Measurements from ENCODE around the gene DDX25. TPM values are rescaled to one million over a fixed set of nuclear protein-coding genes. Genes with fewer than 3 reads are reported as not detected.

The DDX25 gene
- total RNA-seq, 2 donors from 2014 or later, result 9.5 TPM; not detected in 1

GRCh38 chr11:125942771-125943428 lies 38.6 kb downstream of the DDX25 start:
- H3K27me3 ChIP-seq (replicated peaks; ENCODE audit: insufficient read depth), result no peaks in the 10 kb centered on the region
- no peak overlapping the region for H3K27ac ChIP-seq
- TF ChIP-seq POLR2AphosphoS5 (IDR thresholded peaks at IDR 0.05) (no peak), POLR2A (IDR thresholded peaks at IDR 0.05) (no peak), CTCF (IDR thresholded peaks at IDR 0.05) (no peak)
- DNase-seq (ENCODE audit: low spot score), result no peak
- no peak overlapping the region for H3K4me3 ChIP-seq
- H3K4me1 ChIP-seq (replicated peaks), result no peaks in the 10 kb centered on the region
- H3K9me3 ChIP-seq, result no peaks in the 10 kb centered on the region
- no peaks in the 10 kb centered on the region for H3K36me3 ChIP-seq
- intact Hi-C loops (cut with DNase I), result no loop called here
- 94% methylated on average over 11 of the region's 12 CpGs for WGBS

- Histone ChIP-seq H3K27ac (no peak overlapping the region), H3K4me1 (replicated peaks) (no peaks in the 10 kb centered on the region), H3K36me3 (no peaks in the 10 kb centered on the region), H3K9me3 (no peaks in the 10 kb centered on the region), H3K27me3 (replicated peaks; ENCODE audit: insufficient read depth) (no peaks in the 10 kb centered on the region), H3K4me3 (no peak overlapping the region)
- TF ChIP-seq CTCF (IDR thresholded peaks at IDR 0.05), result no peak
- no peak for TF ChIP-seq POLR2A (IDR thresholded peaks at IDR 0.05)
- TF ChIP-seq POLR2AphosphoS5 (IDR thresholded peaks at IDR 0.05), result no peak
- WGBS, result 97% methylated on average over 9 of the region's 9 CpGs
- DNase-seq (ENCODE audit: low spot score), result no peak
- intact Hi-C loops (cut with DNase I), result no loop called here
These were observed 39.5 kb downstream of the DDX25 start for GRCh38 chr11:125943661-125944349.

- WGBS, result 87% methylated on average over 13 of the region's 13 CpGs
- no peak for DNase-seq (ENCODE audit: low spot score)
- intact Hi-C loops (cut with DNase I), result no loop called here
These were observed 40.2 kb downstream of the DDX25 start for GRCh38 chr11:125944350-125945010.

GRCh38 chr11:125945011-125945796 lies 40.9 kb downstream of the DDX25 start:
- 80% methylated on average over 15 of the region's 15 CpGs for WGBS
- intact Hi-C loops (cut with DNase I), result no loop called here
- H3K4me1 ChIP-seq (replicated peaks), result no peaks in the 10 kb centered on the region
- H3K4me3 ChIP-seq, result no peak overlapping the region
- DNase-seq (ENCODE audit: low spot score), result no peak
- H3K36me3 ChIP-seq, result no peaks in the 10 kb centered on the region
- no peaks in the 10 kb centered on the region for H3K27me3 ChIP-seq (replicated peaks; ENCODE audit: insufficient read depth)
- no peak overlapping the region for H3K27ac ChIP-seq
- no peaks in the 10 kb centered on the region for H3K9me3 ChIP-seq
- no peak for TF ChIP-seq POLR2AphosphoS5 (IDR thresholded peaks at IDR 0.05)
- no peak for TF ChIP-seq POLR2A (IDR thresholded peaks at IDR 0.05)

More at GRCh38 chr11:125944350-125945010, 40.2 kb downstream of the DDX25 start:
- Histone ChIP-seq H3K27ac (no peak overlapping the region), H3K4me3 (no peak overlapping the region), H3K9me3 (no peaks in the 10 kb centered on the region), H3K4me1 (replicated peaks) (no peaks in the 10 kb centered on the region), H3K27me3 (replicated peaks; ENCODE audit: insufficient read depth) (no peaks in the 10 kb centered on the region), H3K36me3 (no peaks in the 10 kb centered on the region)
- TF ChIP-seq CTCF (IDR thresholded peaks at IDR 0.05) (no peak), POLR2A (IDR thresholded peaks at IDR 0.05) (no peak), POLR2AphosphoS5 (IDR thresholded peaks at IDR 0.05) (no peak)
